ENCODE results near the gene BTG4.

GRCh38 chr11:111521135-111521534 lies 8.9 kb upstream of the BTG4 start:
- TF ChIP-seq POLR2A (IDR thresholded peaks at IDR 0.05; ENCODE audit: low read length): no peak
- TF ChIP-seq GATA1 (IDR thresholded peaks at IDR 0.05; ENCODE audit: low read depth, low read length): no peak

All from erythroblast (primary cell).